ENCODE data around the gene DHODH.

- no peak for TF ChIP-seq CTCF (conservative IDR thresholded peaks at IDR 0.05)
- TF ChIP-seq ZFX (IDR thresholded peaks at IDR 0.05): no peak
Measured at GRCh38 chr16:72012607-72013006, 4.1 kb downstream of the DHODH start.
